Neural cell (in vitro differentiated cells): Measurements from ENCODE around the gene FCHO2. TPM values are rescaled to one million over a fixed set of nuclear protein-coding genes. Genes with fewer than 3 reads are reported as not detected.

Source experiments
- H2AFZ ChIP-seq: fragments of 200-600, 300-800 bp; sonication (generic), shearing (Covaris generic); 2 replicates; pipeline ENCODE4 v1.6.0; 2014; ENCODE audit warnings: low read depth, mild to moderate bottlenecking, antibody characterized with exemption, low read length, moderate library complexity
- H3F3A ChIP-seq: fragments of 200-600 bp; shearing (Covaris generic); 2 replicates; pipeline ENCODE4 v1.6.1; 2016; ENCODE audit warnings: mild to moderate bottlenecking, moderate library complexity, mixed read lengths, antibody characterized with exemption, low read length; ENCODE audit not compliant: insufficient read depth, poor library complexity, severe bottlenecking
- H3K27ac ChIP-seq: fragments of 200-600, 300-800 bp; sonication (generic), shearing (Covaris generic); 2 replicates; pipeline ENCODE4 v1.5.1; 2014; ENCODE audit warnings: mild to moderate bottlenecking, low read length, moderate library complexity
- H3K27me3 ChIP-seq: fragments of 300-800, 200-600 bp; sonication (generic), shearing (Covaris generic); 2 replicates; pipeline ENCODE4 v1.6.0; 2014; ENCODE audit warnings: mild to moderate bottlenecking, low read depth, low read length, moderate library complexity; ENCODE audit not compliant: insufficient read depth
- H3K36me3 ChIP-seq: fragments of 300-800, 200-600 bp; sonication (generic), shearing (Covaris generic); 2 replicates; pipeline ENCODE4 v1.5.1; 2014; ENCODE audit warnings: mild to moderate bottlenecking, antibody characterized with exemption, low read length, moderate library complexity; ENCODE audit not compliant: insufficient read depth
- H3K4me2 ChIP-seq: fragments of 300-800, 200-600 bp; sonication (generic), shearing (Covaris generic); 2 replicates; pipeline ENCODE4 v1.6.0; 2014; ENCODE audit warnings: mild to moderate bottlenecking, low read length
- H3K4me3 ChIP-seq: fragments of 300-800, 200-600 bp; sonication (generic), shearing (Covaris generic); 2 replicates; pipeline ENCODE4 v1.5.1; 2014; ENCODE audit warnings: mild to moderate bottlenecking, low read length, moderate library complexity
- H3K79me2 ChIP-seq: fragments of 200-600 bp; shearing (Covaris generic); replicated peaks from 2 replicates; pipeline ENCODE4 v1.6.0; 2014; ENCODE audit warnings: mild to moderate bottlenecking, low read length, moderate library complexity; ENCODE audit not compliant: insufficient read depth
- H3K9ac ChIP-seq: fragments of 300-800, 200-600 bp; sonication (generic), shearing (Covaris generic); 2 replicates; pipeline ENCODE4 v1.6.1; 2016; ENCODE audit warnings: mild to moderate bottlenecking, low read length, mixed read lengths
- H3K9me2 ChIP-seq: fragments of 200-600 bp; shearing (Covaris generic); 2 replicates; pipeline ENCODE4 v1.6.1; 2016; ENCODE audit warnings: mild to moderate bottlenecking, low read length, mixed read lengths; ENCODE audit not compliant: insufficient read depth
- H3K9me3 ChIP-seq: fragments of 200-600, 300-800 bp; sonication (generic), shearing (Covaris generic); 2 replicates; pipeline ENCODE4 v1.6.1; 2016; ENCODE audit warnings: mild to moderate bottlenecking, mixed run types, low read length, moderate library complexity, mixed read lengths
- H4K20me1 ChIP-seq: fragments of 200-600 bp; shearing (Covaris generic); 2 replicates; pipeline ENCODE4 v1.6.1; 2016; ENCODE audit warnings: mild to moderate bottlenecking, mixed run types; ENCODE audit not compliant: insufficient read depth
- EP300 ChIP-seq: fragments of 450-650 bp; conservative IDR thresholded peaks from 2 replicates; pipeline ENCODE4 v1.6.1; 2014; ENCODE audit warnings: antibody characterized with exemption, mild to moderate bottlenecking, moderate library complexity; ENCODE audit not compliant: poor library complexity, severe bottlenecking
- EZH2 ChIP-seq: fragments of 200-600, 300-800 bp; shearing (Covaris generic), sonication (generic); IDR thresholded peaks from 2 replicates; pipeline ENCODE4 v1.6.1; 2014; ENCODE audit warnings: antibody characterized with exemption, low read length, borderline replicate concordance, mild to moderate bottlenecking; ENCODE audit not compliant: insufficient read depth, poor library complexity, severe bottlenecking
- MXI1 ChIP-seq: fragments of 450-650 bp; conservative IDR thresholded peaks from 2 replicates; pipeline ENCODE4 v1.6.1; 2014; ENCODE audit warnings: antibody characterized with exemption, mild to moderate bottlenecking; ENCODE audit not compliant: poor library complexity, severe bottlenecking
- POLR2AphosphoS5 ChIP-seq: IDR thresholded peaks from 2 replicates; pipeline ENCODE4 v1.6.1; 2012
- RAD21 ChIP-seq: fragments of 450-650 bp; conservative IDR thresholded peaks from 2 replicates; pipeline ENCODE4 v1.6.1; 2014; ENCODE audit warnings: antibody characterized with exemption, mild to moderate bottlenecking, moderate library complexity
- SMC3 ChIP-seq: fragments of 450-650 bp; conservative IDR thresholded peaks from 2 replicates; pipeline ENCODE4 v1.6.1; 2014; ENCODE audit warnings: antibody characterized with exemption, mild to moderate bottlenecking, moderate library complexity; ENCODE audit not compliant: poor library complexity
- TAF1 ChIP-seq: IDR thresholded peaks from 2 replicates; pipeline ENCODE4 v1.6.1; 2012; ENCODE audit warnings: low read depth
- polyA plus RNA-seq: library from polyadenylated mRNA; depleted of rRNA; stranded (reverse); fragments of >200 nt; gene quantifications from 2 replicates; pipeline ENCODE4 v1.2.3, GENCODE V29; 2014
- TF ChIP-seq, protein P1 (sequence below): IDR thresholded peaks from 2 replicates; pipeline ENCODE4 v1.6.1; 2012; ENCODE audit warnings: borderline replicate concordance
- TF ChIP-seq, protein P2 (sequence below): fragments of 450-650 bp; IDR thresholded peaks from 2 replicates; pipeline ENCODE4 v1.5.1; 2014; ENCODE audit warnings: antibody characterized with exemption, mild to moderate bottlenecking, moderate library complexity; ENCODE audit not compliant: poor library complexity, severe bottlenecking

Gene FCHO2
- polyA plus RNA-seq, 1 donor from 2014 or later = 24.3 TPM

DNA sequence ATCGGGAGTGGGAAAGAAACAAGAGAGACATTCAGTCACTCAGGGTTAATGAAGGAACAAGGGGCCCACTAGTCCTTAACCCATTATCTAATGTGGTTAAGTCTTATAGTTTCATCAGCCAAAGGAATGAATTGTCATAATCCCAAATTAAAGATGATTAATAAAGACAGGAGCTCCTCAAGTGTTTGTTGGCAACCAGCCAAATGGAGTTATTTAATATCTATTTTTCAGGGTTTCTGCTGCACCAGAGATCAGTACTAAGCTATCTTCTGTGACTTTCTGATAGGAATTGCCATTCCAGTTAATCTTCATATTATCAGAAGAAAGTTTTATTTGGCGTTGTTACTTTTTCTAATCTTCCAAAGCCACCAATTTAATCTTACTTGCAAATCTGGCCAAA, 34.0 kb upstream of the FCHO2 start (continued):
- TF ChIP-seq EP300 = no peak
- TF ChIP-seq MXI1 = no peak
- TF ChIP-seq SMC3 = no peak

DNA sequence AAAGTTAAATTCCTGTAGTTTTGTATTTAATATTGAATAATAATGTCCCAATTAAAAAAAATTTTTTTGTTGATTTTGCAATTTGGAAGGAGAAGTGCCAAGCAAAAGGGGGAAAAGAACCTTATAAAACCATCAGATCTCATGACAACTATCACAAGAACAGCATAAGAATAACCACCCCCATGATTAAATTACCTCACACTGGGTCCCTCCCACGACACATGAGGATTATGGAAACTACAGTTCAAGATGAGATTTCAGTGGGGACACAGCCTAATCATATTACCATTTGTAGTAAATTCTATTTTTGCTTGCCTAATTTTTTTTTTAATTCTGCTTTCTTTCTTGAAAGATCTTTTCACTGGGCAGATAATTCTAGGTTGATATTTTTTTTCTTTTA, 33.4 kb upstream of the FCHO2 start:
- Histone ChIP-seq H3K4me3 (no peak overlapping the region), H3K9me2 (no peaks in the 10 kb centered on the region), H3K9me3 (no peaks in the 10 kb centered on the region), H3K4me2 (no peak overlapping the region), H3K27me3 (no peaks in the 10 kb centered on the region), H3K79me2 (no peaks in the 10 kb centered on the region), H3K27ac (no peak overlapping the region), H3K36me3 (no peaks in the 10 kb centered on the region), H2AFZ (no peak overlapping the region), H4K20me1 (no peaks in the 10 kb centered on the region), H3F3A (no peaks in the 10 kb centered on the region), H3K9ac (no peak overlapping the region)
- TF ChIP-seq EP300 (no peak), POLR2AphosphoS5 (no peak), MXI1 (no peak), SMC3 (no peak), TAF1 (no peak), RAD21 (no peak), EZH2 (no peak)
- TF ChIP-seq, protein P1, sequence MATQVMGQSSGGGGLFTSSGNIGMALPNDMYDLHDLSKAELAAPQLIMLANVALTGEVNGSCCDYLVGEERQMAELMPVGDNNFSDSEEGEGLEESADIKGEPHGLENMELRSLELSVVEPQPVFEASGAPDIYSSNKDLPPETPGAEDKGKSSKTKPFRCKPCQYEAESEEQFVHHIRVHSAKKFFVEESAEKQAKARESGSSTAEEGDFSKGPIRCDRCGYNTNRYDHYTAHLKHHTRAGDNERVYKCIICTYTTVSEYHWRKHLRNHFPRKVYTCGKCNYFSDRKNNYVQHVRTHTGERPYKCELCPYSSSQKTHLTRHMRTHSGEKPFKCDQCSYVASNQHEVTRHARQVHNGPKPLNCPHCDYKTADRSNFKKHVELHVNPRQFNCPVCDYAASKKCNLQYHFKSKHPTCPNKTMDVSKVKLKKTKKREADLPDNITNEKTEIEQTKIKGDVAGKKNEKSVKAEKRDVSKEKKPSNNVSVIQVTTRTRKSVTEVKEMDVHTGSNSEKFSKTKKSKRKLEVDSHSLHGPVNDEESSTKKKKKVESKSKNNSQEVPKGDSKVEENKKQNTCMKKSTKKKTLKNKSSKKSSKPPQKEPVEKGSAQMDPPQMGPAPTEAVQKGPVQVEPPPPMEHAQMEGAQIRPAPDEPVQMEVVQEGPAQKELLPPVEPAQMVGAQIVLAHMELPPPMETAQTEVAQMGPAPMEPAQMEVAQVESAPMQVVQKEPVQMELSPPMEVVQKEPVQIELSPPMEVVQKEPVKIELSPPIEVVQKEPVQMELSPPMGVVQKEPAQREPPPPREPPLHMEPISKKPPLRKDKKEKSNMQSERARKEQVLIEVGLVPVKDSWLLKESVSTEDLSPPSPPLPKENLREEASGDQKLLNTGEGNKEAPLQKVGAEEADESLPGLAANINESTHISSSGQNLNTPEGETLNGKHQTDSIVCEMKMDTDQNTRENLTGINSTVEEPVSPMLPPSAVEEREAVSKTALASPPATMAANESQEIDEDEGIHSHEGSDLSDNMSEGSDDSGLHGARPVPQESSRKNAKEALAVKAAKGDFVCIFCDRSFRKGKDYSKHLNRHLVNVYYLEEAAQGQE = no peak
- TF ChIP-seq, protein P2, sequence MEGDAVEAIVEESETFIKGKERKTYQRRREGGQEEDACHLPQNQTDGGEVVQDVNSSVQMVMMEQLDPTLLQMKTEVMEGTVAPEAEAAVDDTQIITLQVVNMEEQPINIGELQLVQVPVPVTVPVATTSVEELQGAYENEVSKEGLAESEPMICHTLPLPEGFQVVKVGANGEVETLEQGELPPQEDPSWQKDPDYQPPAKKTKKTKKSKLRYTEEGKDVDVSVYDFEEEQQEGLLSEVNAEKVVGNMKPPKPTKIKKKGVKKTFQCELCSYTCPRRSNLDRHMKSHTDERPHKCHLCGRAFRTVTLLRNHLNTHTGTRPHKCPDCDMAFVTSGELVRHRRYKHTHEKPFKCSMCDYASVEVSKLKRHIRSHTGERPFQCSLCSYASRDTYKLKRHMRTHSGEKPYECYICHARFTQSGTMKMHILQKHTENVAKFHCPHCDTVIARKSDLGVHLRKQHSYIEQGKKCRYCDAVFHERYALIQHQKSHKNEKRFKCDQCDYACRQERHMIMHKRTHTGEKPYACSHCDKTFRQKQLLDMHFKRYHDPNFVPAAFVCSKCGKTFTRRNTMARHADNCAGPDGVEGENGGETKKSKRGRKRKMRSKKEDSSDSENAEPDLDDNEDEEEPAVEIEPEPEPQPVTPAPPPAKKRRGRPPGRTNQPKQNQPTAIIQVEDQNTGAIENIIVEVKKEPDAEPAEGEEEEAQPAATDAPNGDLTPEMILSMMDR = no peak

DNA sequence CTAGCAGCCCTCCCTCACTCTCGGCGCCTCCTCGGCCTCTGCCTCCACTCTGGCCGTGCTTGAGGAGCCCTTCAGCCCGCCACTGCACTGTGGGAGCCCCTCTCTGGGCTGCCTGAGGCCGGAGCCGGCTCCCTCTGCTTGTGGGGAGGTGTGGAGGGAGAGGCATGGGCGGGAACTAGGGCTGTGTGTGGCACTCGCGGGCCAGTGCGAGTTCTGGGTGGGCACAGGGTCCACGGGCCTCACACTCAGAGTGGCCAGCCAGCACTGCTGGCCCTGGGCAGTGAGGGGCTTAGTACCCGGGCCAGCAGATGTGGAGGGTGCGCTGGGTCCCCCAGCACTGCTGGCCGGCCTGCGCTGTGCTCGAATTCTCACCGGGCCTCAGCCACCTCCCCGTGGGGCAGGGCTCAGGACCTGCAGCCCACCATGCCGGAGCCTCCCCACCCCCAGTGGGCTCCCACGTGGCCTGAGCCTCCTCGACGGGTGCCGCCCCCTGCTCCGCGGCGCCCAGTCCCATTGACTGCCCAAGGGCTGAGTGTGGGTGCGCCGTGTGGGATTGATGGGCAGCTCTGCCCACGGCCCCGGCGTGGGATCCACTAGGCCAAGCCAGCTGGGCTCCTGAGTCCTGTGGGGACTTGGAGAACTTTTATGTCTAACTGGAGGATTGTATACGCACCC, 30.4 kb upstream of the FCHO2 start:
- Histone ChIP-seq H3K4me3 (no peak overlapping the region), H3K36me3 (no peaks in the 10 kb centered on the region), H3K9me2 (no peaks in the 10 kb centered on the region), H2AFZ (no peak overlapping the region), H3K27me3 (no peaks in the 10 kb centered on the region), H3F3A (no peaks in the 10 kb centered on the region), H3K9me3 (no peaks in the 10 kb centered on the region), H4K20me1 (no peaks in the 10 kb centered on the region), H3K79me2 (no peaks in the 10 kb centered on the region), H3K4me2 (no peak overlapping the region), H3K27ac (no peak overlapping the region), H3K9ac (no peak overlapping the region)
- TF ChIP-seq TAF1 (no peak), RAD21 (no peak), SMC3 (no peak), EP300 (no peak), EZH2 (no peak), POLR2AphosphoS5 (no peak)
- TF ChIP-seq, protein P1 = no peak
- TF ChIP-seq, protein P2 = no peak
